GM18502 (cell line): ENCODE measurements around the gene ALX1.
"Not testable (repeated sequence)": the region's sequence is repeated elsewhere in the genome, so short reads cannot be mapped to it uniquely, and the experiment has no call there.

Experiments
- ATAC-seq: cut with Tn5 transposase; IDR thresholded peaks from one replicate; pipeline ENCODE4 v1.9.1; 2021; ENCODE audit warnings: mild to moderate bottlenecking; ENCODE audit not compliant: unreplicated experiment, poor library complexity

The ALX1 gene

DNA sequence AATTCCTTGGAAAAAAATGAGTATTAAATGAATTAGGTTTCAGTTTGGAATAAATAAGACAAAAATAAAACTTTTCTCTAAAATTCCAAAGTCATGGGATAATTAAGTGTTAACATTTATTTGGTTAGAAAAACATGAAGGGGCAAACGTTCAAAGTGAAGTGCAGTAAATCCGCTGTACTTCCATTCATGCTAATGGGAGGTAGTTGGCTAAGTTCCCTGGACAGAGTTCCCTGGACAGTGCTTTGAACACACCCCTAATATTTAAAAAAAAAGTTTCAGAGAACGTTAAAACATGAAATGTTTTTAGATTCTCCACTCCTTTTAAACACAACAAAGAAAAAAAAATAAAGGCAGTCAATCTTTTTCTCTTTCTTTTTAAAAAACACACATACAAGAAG is 16.3 kb downstream of the ALX1 start:
- no peak for ATAC-seq

- no peak for ATAC-seq
Measured at GRCh38 chr12:85299053-85299452, 19.0 kb downstream of the ALX1 start.

DNA sequence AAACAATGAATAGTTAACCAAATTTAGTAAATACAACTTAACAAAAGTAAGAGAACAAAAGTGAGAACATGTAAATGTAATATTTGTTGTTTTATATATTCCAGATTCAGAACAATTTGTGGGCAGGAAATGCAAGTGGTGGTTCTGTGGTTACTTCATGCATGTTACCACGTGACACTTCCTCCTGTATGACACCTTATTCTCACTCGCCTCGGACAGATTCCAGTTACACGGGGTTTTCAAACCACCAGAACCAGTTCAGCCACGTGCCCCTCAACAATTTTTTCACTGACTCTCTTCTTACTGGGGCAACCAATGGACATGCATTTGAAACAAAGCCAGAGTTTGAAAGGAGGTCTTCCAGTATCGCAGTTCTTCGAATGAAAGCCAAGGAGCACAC is 21.0 kb downstream of the ALX1 start:
- peak; percentile 61 for ATAC-seq

- ATAC-seq, result no peak
Measured at GRCh38 chr12:85308374-85308773, 28.4 kb downstream of the ALX1 start.

- no peak for ATAC-seq
Measured at GRCh38 chr12:85309125-85309566, 29.1 kb downstream of the ALX1 start.

- no peak for ATAC-seq
Measured at GRCh38 chr12:85310025-85310424, 30.0 kb downstream of the ALX1 start.

GRCh38 chr12:85310456-85311076 is 30.5 kb downstream of the ALX1 start:
- ATAC-seq, result no peak

DNA sequence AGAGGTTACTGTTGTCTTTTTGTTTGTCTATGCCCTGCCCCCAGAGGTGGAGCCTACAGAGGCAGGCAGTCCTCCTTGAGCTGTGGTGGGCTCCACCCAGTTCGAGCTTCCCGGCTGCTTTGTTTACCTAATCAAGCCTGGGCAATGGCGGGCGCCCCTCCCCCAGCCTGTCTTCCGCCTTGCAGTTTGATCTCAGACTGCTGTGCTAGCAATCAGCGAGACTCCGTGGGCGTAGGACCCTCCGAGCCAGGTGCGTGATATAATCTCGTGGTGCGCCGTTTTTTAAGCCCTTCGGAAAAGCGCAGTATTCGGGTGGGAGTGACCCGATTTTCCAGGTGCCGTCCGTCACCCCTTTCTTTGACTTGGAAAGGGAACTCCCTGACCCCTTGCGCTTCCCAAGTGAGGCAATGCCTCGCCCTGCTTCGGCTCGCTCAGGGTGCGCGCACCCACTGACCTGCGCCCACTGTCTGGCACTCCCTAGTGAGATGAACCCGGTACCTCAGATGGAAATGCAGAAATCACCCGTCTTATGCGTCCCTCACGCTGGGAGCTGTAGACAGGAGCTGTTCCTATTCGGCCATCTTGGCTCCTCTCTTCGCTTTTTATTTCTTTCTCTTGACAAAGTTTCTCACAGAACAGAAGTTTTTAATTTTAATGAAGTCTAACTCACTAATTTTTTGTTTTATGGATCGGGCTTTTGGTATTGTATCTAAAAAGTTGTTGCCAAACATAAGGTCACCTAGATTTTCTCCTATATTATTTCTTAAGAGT is 38.0 kb downstream of the ALX1 start:
- ATAC-seq, result not testable (repeated sequence)

GRCh38 chr12:85322715-85323114 is 42.7 kb downstream of the ALX1 start:
- no peak for ATAC-seq

DNA sequence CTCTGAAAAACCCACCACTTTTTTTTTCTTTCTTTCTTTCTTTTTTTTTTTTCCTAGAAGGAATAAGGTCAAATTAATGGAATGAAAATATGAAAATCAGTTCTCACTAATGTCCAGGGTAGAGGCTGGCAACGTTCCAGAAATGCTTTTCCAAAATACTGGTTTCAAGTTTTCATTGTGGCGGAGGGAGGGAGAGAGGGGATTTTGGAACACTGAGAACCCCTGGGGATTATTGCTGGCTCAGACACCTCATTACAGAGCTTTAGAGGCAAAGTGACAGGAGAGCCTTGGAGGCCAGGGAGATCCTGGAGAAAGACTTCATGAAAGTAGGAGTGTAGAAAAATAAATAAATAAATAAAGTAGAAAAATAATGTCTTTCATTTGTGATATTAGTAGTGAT is 45.4 kb downstream of the ALX1 start:
- no peak for ATAC-seq

DNA sequence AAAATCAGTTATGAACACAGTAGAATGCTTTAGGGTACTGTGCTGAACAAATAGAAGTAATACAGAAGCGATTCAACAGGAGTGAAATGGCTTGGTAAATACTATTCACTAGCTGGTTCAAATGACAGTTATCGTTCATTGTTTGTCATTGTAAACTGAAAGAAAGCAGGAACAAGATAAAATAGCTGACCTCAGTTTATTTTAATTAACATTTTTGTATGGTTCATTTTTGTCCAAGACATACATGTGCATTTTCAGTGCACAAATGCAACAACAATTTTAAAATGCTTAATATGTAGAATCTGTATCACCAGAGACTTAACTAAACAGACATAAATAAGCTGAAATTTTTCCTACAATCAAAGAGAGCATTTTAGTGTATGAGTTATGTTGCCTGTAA is 49.9 kb downstream of the ALX1 start:
- no peak for ATAC-seq

- ATAC-seq, result no peak
Measured at GRCh38 chr12:85348779-85349178, 68.8 kb downstream of the ALX1 start.

GRCh38 chr12:85350356-85350755 is 70.3 kb downstream of the ALX1 start:
- ATAC-seq, result no peak
